Hematopoietic multipotent progenitor cell treated with erythropoietin and hydrocortisone succinate and interleukin-3 and kit ligand, for 6 days (in vitro differentiated cells): ENCODE data around the gene ZNF74.

Experiments used
- DNase-seq: peaks from one replicate; pipeline ENCODE4 v3.0.0-alpha.2; 2015

Gene ZNF74

GRCh38 chr22:20434264-20434751 is 40.4 kb downstream of the ZNF74 start:
- DNase-seq = no peak

DNA sequence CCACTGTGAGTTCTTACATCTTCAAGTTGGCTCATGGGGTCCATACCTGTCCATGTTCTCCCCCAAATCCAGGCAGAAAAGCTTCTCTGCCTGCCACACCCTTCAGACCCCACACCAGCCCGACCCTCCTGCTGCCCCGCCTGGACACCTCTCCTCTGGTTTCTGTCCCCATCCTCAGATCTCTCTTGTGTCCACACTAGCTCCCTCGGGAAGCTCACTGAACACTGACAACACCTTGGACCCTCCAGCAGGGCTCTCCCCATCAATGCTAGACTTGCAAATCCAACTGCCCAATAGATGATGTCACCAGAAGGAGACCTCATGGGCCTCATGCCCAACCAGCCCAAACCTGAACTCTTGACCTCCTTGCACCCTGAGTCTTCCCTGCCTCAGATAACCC is 40.8 kb downstream of the ZNF74 start:
- no peak for DNase-seq

DNA sequence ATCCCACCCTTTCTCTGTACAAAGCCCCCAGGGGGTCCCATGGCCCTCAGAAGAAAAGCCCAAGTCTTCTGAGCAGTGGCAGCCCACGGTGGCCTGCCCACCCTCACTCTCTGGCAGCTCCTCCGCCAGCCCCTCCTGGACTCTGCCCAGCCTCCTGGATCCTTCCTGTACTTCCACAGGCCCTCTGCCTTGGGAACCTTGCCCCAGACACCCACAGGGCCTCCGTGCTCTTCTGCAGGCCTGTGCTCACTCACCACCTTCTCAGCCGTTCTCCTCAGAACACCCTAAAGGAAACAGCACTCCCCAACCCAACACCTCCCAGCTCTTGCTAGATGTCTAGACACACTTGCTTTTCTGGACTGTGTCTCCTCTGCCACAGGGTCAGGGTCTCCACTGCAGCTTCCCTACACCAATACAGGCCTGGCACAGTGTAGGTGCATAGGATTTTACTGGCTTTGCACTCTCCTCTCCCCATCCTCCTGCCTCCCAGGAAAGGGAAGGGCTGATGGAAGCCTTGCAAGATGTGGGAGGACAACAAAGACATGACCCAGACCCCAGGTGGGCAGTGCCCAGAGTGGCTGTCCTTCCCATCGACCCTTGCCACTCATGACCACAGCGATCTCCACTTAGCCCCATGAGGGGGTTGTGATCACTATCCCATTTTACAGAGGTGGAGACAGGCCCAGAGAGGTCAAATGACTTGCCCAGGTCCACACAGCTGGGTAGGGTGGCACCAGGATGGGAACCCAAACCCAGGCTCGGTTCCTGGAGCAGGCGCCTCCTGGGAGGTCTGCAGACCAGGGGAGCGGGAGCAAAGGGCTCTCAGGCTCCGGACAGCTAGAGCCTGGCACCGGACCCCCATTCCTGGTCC is 41.7 kb downstream of the ZNF74 start:
- DNase-seq = no peak

DNA sequence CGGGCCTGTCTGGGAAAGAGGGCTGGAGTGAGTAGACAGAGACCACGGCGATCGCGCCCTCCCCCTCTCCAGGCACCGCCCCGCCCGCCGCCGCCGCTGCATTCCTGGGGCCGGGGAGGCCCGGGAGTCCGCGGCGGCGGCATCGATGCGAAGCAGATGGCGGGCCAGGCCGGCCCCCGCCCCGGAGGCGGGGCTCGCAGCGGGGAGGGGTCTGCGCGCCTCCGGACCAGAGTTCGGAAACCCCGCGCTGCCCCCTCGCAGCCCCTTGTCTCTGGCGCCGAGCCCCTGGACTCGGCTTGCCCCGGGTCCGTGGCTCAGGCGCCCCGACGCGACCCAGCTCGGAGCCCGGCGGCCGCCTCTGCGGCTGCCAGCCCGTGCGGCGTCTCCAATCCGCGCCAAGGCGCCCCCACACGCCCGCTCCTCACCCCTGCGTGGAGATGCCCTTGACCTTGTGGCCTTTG is 42.4 kb downstream of the ZNF74 start:
- no peak for DNase-seq

- no peak for DNase-seq
Measured at GRCh38 chr22:20436768-20437612, 43.0 kb downstream of the ZNF74 start.

DNA sequence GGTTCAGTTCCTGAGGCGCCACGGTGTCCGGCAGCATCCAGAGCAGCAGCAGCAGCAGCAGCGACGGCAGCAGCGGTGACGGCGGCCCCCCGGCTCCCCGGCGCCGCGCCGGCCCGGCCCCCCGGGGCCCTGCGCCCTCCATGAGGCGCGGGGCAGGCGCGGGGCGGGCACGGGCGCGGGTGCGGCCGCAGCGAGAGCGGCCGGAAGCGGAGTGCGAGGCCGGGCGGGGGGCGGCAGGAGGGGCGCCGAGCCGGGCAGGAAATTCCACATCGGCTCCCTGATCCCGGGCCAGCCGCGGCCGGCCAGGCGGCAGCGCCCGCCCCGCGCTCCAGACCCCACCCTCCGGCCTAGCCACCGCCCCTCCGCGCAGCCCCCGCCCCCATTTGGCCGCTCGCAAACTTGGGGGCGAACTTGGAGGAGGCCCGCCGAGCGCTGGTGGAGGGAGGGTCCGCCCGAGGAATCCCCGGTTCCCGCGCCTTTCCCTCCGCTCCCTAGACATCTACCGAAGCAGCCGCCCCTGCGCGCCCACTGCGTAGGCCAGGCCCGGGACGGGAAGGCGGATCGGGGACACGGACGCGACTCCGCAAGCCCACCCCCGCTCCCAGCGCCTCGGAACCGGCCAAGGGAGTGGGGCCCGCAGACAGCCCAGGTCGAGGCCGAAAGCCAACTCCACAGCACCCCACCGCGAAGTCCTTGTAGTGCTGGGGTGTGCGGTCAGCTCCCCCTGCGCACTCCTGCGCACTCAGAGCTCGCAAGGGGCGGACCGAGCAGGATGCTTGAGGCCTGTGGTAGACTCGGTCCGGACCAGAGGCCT is 43.9 kb downstream of the ZNF74 start, which contains the start of gene SCARF2:
SCARF2 (minus strand) TSS at position 213 of the 814 bp plus-strand sequence; CDS start at position 142, 71 bp downstream.
- no peak for DNase-seq

DNA sequence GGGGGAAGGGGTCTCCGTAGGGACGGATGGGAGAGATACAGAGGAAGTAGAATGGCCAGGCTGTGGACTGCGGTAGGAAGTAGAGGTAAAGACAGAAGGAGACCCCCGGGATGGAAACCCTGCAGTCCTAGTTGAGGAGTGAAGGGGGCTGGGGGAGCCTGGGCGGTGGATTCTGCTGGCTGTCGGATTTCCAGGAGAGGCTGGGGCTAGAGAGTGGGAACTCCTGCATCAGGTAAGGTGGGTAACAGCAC is 44.4 kb downstream of the ZNF74 start:
- DNase-seq = no peak

DNA sequence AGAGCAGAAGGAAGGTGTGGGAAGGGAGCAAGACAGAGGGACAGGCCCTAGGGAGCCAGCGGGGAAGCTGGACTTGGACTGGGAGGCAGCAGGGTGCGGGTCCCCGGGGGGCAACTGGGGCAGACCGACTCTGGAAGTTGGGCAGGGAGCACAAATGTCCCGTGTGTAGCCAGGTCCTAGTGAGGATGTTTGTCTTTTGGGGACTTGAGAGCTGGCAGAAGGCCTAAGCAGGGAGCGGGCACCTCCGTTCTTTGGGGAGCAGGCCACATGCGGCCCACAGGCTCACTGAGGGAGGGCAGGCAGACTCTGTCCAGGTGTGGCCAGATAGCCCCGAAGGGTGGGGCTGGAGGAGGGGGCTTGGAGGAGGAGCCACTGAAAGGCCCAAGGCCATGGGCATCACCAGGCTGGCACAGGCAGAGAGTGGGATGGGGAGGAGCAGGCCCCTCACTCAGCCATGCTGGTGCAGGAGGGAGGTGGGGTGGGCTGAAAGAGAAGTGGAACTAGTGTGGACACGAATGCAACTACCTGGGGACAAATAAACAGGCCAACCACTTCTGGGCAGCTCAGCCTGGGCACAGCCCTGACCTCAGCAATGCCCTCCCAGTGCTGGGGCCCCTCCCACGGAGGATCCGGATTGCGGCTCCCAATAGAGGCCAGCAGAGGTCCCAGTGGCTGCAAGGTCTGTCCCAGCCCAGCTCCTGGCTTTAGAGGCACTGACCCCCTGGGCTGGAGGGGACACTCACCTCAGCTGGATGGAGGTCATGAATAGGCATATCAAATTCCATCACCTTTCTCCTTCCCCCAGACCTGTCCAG is 44.9 kb downstream of the ZNF74 start:
- DNase-seq = no peak

- DNase-seq = no peak
Measured at GRCh38 chr22:20439556-20439927, 45.6 kb downstream of the ZNF74 start.

- no peak for DNase-seq
Measured at GRCh38 chr22:20439928-20440575, 46.1 kb downstream of the ZNF74 start.

DNA sequence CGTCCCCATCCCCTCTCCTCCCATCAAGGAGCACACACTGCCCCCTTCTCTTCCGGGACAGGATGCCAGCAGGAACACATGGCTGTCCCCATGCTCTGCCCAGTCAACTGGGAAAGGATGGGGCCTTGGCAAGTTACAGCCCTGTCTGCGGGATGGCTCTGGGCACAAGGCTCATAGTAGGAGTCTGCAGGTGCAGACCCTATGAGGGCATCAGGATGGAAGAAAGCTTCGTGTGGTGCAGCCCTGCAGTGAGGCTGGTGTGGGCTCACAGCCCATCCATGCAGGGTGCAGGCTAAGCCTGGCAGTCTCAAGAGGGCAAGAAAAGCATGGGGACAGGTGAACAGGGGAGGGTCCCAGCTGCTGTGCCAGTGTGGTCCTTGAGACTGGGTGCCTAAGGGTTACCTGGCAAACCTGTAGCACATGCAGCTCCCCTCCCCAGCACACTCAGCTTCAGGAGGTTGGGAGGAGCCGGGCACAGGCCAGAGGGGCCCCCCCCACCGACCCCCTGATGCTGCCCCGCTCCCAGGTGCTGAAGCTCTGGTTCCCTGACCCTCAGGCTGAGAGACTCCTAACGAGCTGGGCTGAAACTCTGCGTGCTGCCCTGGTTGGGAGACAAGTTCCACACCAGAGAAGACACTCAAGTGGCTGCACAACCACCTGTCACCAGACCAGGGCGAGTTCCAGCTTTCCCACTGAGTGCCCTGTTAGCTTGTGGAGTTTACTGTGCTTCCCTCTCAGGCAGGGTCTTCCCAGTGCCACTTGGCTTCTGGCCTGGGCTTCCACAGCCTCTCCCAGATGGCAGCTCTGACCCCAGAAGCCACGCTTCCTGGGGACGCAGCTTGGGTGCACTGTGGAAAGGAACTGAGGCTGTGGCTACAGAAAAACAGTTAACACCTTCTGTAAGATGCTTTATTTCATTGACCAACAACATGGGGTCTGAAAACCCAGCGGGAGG is 47.0 kb downstream of the ZNF74 start:
- no peak for DNase-seq

- no peak for DNase-seq
Measured at GRCh38 chr22:20441631-20442484, 47.9 kb downstream of the ZNF74 start.

- DNase-seq = no peak
Measured at GRCh38 chr22:20442485-20443284, 48.7 kb downstream of the ZNF74 start.

GRCh38 chr22:20444325-20444724 is 50.4 kb downstream of the ZNF74 start:
- DNase-seq = no peak

DNA sequence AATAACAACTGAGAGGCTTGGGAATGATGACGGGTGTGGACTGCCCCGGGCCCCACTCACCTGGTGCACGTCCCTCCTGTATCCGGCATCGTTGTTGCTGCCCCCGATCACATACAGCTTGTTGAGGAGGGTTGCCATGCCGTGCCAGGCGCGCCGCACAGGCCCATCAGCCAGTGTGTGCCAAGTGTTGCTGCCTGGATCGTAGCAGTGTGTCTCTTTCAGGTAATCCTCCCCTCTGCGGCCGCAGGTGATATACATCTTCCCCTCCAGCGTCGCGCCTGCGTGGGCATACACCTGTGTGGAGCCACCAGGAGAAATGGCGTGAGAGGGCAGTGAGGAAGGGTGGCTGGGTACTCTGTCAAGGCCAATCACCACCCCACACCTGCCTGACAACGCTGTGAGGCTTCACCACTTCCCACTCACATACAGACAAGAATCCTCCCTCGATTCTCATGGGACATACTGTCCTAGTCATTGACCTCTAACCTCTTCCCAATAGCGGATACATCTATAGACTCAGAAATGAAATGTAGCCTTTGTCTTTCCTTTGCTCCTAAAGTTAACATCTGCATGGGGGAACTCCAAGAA is 52.5 kb downstream of the ZNF74 start:
- DNase-seq = no peak

- no peak for DNase-seq
Measured at GRCh38 chr22:20448630-20449029, 54.7 kb downstream of the ZNF74 start.

GRCh38 chr22:20449819-20450550 is 56.0 kb downstream of the ZNF74 start:
- no peak for DNase-seq

DNA sequence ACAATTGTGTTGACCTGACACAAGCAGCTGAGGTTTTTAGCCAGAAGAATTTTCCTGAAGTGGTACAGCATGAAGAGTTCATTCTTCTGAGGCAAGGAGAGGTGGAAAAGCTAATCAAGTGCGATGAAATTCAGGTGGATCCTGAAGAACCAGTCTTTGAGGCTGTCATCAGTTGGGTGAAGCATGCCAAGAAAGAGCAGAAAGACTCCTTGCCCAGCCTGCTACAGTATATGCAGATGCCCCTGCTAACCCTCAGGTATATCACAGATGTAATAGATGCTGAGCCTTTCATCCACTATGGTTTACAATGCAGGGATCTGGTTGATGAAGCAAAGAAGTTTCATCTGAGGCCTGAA is 56.6 kb downstream of the ZNF74 start:
- DNase-seq = no peak
